ENCODE data around the gene MTAP.

- TF ChIP-seq CTCF (IDR thresholded peaks at IDR 0.05 in 2 of 3, conservative IDR thresholded peaks at IDR 0.05 in 1 of 3; ENCODE audit: borderline replicate concordance in 1 of 3, insufficient read depth in 1 of 3, low read depth in 2 of 3, low read length in 2 of 3) (no peak), ZFX (IDR thresholded peaks at IDR 0.05) (no peak), CEBPB (IDR thresholded peaks at IDR 0.05; ENCODE audit: low read depth) (no peak), REST (IDR thresholded peaks at IDR 0.05; ENCODE audit: low read depth) (no peak)
Observed at GRCh38 chr9:21961569-21961968, 159.1 kb downstream of the MTAP start.

Data from HCT116 (cell line).